BE2C (cell line): ENCODE measurements around the gene AIP.

Source experiments
- DNase-seq: peaks from one replicate; pipeline ENCODE4 v3.0.0-alpha.2; 2020
- H3K27me3 ChIP-seq: fragments of 250-450 bp; sonication (Bioruptor Pico); 2 replicates; pipeline ENCODE4 v1.5.1; 2020; ENCODE audit warnings: mild to moderate bottlenecking
- H3K36me3 ChIP-seq: fragments of 250-450 bp; sonication (Bioruptor Pico); 2 replicates; pipeline ENCODE4 v1.5.1; 2020; ENCODE audit warnings: mild to moderate bottlenecking
- H3K4me1 ChIP-seq: fragments of 250-450 bp; sonication (Bioruptor Pico); 2 replicates; pipeline ENCODE4 v1.5.1; 2020
- H3K4me3 ChIP-seq: 2 replicates; pipeline ENCODE4 v1.5.1; 2011; ENCODE audit warnings: low read depth, low read length
- H3K9me3 ChIP-seq: fragments of 250-450 bp; sonication (Bioruptor Pico); 2 replicates; pipeline ENCODE4 v1.5.1; 2020
- TF ChIP-seq, protein P1 (sequence below): IDR thresholded peaks from 2 replicates; pipeline ENCODE4 v1.5.1; 2012; ENCODE audit warnings: mild to moderate bottlenecking, low read depth, low read length

The AIP gene

DNA sequence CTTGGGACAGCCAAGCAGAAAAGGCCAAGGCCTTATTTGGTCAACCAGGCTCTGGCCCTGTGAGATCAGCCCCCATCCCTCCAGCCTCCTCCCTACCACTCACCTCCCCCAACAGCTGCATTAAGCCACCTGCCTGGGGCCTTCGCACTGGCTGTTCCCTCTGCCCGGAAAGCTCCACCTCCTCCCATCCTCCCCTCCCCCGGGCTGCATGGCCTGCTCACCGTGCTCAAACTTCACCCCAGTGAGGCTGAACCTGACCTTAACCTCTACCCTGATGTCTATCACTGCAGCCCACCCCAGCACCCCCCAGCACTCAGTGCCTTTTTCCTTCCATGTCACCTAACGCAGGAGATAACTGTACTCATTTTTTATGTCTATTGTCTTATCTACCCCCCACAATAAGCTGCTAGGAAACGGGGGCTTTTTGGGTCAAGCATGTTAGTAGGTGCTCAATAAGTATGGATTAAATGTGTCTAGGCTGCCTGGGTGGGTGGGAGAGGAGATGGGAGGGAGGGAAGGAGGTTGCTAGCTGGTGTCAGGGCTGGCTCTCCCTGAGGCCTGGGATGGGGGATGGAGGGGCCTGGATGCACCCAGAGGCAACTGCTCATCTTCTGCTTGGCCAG, 46.3 kb upstream of the AIP start:
- peaks cover 9% of the 10 kb centered on the region for H3K4me1 ChIP-seq
- H3K4me3 ChIP-seq = no peak overlapping the region
- no peaks in the 10 kb centered on the region for H3K27me3 ChIP-seq
- no peaks in the 10 kb centered on the region for H3K9me3 ChIP-seq
- peak; percentile 57 for DNase-seq
- TF ChIP-seq, protein P1, sequence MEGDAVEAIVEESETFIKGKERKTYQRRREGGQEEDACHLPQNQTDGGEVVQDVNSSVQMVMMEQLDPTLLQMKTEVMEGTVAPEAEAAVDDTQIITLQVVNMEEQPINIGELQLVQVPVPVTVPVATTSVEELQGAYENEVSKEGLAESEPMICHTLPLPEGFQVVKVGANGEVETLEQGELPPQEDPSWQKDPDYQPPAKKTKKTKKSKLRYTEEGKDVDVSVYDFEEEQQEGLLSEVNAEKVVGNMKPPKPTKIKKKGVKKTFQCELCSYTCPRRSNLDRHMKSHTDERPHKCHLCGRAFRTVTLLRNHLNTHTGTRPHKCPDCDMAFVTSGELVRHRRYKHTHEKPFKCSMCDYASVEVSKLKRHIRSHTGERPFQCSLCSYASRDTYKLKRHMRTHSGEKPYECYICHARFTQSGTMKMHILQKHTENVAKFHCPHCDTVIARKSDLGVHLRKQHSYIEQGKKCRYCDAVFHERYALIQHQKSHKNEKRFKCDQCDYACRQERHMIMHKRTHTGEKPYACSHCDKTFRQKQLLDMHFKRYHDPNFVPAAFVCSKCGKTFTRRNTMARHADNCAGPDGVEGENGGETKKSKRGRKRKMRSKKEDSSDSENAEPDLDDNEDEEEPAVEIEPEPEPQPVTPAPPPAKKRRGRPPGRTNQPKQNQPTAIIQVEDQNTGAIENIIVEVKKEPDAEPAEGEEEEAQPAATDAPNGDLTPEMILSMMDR = no peak
- peaks cover 39% of the 10 kb centered on the region for H3K36me3 ChIP-seq

DNA sequence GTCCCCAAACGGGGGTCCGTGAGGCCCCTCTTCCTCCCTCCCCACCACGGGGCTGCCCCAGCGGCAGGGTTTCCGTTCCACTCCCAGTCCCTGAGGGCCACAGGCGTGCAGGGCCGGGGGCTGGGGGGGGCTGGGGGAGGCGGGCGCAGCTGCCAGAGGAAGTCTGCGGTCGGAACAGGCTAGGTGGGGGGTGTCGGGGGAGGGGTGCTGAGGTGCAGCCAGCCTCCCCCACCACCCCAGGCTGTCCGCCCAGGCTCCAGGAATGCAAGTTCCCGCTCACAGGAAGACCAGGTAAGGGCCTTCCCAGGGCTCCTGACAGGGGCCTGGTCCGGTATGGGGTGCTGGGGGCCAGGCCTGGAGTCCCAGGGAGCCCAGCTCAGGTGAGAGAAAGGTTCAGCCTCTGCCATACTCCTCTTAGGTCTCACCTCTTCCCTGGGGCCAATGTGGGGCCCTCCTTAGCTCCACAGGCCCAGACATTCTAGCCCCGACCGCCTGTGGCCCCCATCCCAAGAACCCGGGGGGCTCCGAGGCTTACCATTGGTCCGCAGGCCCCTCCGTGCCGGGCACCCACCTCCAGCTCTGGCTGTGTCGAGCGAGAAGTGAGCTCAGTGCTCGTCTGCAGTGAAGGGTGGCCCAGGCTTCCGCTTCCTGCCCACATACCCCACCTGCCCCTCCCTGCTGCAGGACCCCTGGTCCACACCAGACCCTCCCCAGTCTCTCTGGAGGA, 45.6 kb upstream of the AIP start, which contains the start of gene PTPRCAP:
Gene PTPRCAP, minus strand, starts transcription at position 601 of the 727 bp plus-strand sequence. Its CDS starts 63 bp downstream, at position 538.
- Histone ChIP-seq H3K9me3 (no peaks in the 10 kb centered on the region), H3K4me1 (peaks cover 9% of the 10 kb centered on the region)

DNA sequence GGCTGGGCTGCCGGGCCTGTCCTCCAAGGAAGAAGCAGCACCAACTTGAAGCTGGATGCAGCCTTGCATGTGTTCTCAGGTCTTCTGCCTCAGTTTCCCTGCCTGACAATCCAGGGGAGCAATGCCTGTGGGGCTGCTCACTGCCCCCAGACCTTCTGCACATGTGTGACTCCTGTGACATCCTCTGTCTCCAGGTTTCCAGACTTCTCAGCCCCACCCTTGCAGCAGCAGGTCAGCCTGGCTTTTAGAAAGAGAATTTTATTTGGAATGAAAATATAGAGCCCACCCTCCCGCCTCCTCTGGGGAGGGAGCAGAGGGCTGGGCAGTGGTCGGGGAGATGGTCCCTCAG, 45.0 kb upstream of the AIP start:
- Histone ChIP-seq H3K9me3 (no peaks in the 10 kb centered on the region), H3K4me3 (no peak overlapping the region), H3K27me3 (no peaks in the 10 kb centered on the region), H3K4me1 (peaks cover 9% of the 10 kb centered on the region), H3K36me3 (peaks cover 37% of the 10 kb centered on the region)
- DNase-seq = no peak
- TF ChIP-seq, protein P1 = no peak

More for the DNA sequence above, 45.6 kb upstream of the AIP start, which contains the start of gene PTPRCAP:
- Histone ChIP-seq H3K27me3 (no peaks in the 10 kb centered on the region), H3K4me3 (no peak within 1 kb of the TSS), H3K36me3 (peaks cover 37% of the 10 kb centered on the region)
- TF ChIP-seq, protein P1 = no peak
- DNase-seq = no peak

DNA sequence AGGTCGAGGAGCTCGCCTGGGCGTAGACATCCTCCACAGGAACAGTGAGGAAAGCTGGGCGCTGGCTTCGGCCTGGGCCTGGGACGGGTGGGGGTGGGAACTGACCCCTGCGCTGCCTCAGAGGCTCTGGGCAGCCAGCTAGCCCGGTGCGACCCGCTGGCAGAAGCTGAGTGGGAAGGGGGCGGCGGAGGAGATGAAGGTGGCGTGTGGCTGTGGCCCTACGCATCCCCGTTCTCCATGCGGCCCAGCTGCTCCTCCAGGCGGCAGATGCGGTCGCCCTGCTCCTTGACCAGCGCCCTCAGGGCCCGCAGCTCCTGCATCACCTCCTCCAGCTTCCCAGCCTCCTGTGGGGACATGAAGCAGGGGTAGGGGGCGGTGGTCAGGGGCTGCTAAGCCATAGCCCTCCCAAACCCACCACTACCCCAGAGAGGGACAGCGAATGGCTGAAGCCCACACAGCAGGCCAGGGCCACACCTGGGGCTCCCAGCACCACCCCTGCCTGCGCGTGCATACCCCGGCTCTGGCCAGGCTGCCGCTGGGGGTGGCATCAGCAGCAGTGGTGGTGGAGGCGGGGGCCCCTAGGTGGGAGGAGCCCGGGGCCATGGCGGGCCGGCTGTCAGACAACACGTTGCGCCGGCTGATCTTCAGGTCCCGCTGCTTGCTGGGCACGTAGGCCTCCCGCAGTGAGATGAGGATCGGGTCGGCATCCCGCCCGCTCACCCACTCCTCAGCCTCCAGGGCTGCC, 44.5 kb upstream of the AIP start:
- Histone ChIP-seq H3K4me3 (no peak overlapping the region), H3K27me3 (no peaks in the 10 kb centered on the region), H3K9me3 (no peaks in the 10 kb centered on the region), H3K4me1 (peaks cover 9% of the 10 kb centered on the region), H3K36me3 (peaks cover 32% of the 10 kb centered on the region)
- no peak for DNase-seq
- TF ChIP-seq, protein P1 = no peak

DNA sequence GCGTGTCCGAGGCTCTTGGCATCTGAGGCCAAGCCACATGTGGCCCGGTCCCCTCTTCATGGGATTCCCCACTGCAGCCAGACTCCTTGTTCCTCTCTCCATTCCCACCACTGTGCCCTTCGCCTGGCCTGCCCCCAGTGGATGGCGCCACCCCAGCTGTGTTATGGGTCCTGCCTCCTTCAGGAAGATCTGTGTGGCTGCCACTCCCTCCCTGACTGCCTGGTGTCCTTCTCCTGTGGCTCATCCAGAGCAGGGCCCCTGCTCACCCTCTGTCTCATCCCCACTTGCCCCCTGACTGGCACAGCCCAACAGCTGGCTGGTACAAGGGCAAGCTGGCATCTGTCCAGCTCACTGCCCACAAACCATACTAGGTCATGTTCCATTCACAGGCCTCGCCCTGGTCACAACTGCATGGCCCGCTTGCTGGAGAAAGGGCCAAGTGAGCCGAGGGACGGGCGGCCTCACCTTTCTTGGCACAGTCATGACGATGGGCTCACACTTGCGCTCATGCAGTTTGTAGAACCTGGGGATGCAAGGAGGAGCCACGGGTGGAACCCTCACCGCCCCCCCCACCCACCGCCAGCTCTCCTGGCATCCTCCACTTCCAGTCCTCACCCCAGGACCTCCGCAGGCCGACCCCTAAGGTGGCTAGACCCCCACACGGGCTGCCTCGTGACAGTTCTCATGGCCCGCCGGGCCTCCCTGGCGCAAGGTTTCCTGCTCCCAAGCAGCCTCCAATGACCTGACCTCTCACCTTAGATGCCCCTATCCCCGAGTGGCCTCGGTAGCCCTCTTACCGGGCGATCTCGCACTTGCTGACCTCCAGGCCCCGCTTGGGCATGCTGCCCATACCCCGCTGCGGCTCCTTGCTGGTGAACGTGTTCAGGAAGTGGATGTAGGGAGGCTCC, 43.3 kb upstream of the AIP start:
- Histone ChIP-seq H3K27me3 (no peaks in the 10 kb centered on the region), H3K4me3 (no peak overlapping the region), H3K36me3 (peaks cover 19% of the 10 kb centered on the region), H3K4me1 (peaks cover 9% of the 10 kb centered on the region), H3K9me3 (no peaks in the 10 kb centered on the region)
- DNase-seq = peak; percentile 56
- TF ChIP-seq, protein P1 = peak; percentile 44
